GM12878 (cell line): ENCODE data around the gene PRC1. TPM values are rescaled to one million over a fixed set of nuclear protein-coding genes. Genes with fewer than 3 reads are reported as not detected.

ENCODE experiments used
- EZH2 ChIP-seq: IDR thresholded peaks from 2 replicates; pipeline ENCODE4 v1.6.1; 2012; ENCODE audit warnings: low read depth, mild to moderate bottlenecking, control low read depth, inconsistent platforms, low read length, borderline replicate concordance; ENCODE audit not compliant: control insufficient read depth
- HDGF ChIP-seq: fragments of 450-650 bp; IDR thresholded peaks from 2 replicates; pipeline ENCODE4 v1.6.1; 2016; ENCODE audit warnings: antibody characterized with exemption
- KDM1A ChIP-seq: fragments of 200-600 bp; sonication (generic); IDR thresholded peaks from 2 replicates; pipeline ENCODE4 v1.6.1; 2016; ENCODE audit warnings: borderline replicate concordance
- POLR2AphosphoS2 ChIP-seq: IDR thresholded peaks from 2 replicates; pipeline ENCODE4 v1.6.1; 2011; ENCODE audit warnings: low read depth, mild to moderate bottlenecking, low read length, improper control_type of control experiment, moderate library complexity
- POLR2AphosphoS5 ChIP-seq: IDR thresholded peaks from 2 replicates; pipeline ENCODE4 v1.6.1; 2011; ENCODE audit warnings: mild to moderate bottlenecking, low read length, inconsistent platforms
- SPI1 ChIP-seq: IDR thresholded peaks from 2 replicates; pipeline ENCODE4 v1.6.1; 2011; ENCODE audit warnings: low read depth, mild to moderate bottlenecking, low read length, moderate library complexity, borderline replicate concordance; ENCODE audit not compliant: insufficient read depth
- TCF12 ChIP-seq: IDR thresholded peaks from 2 replicates; pipeline ENCODE4 v1.6.1; 2011; ENCODE audit warnings: low read depth, mild to moderate bottlenecking, low read length
- YBX1 ChIP-seq: fragments of 450-650 bp; IDR thresholded peaks from 2 replicates; pipeline ENCODE4 v1.6.1; 2016; ENCODE audit warnings: antibody characterized with exemption
- ZNF207 ChIP-seq: fragments of 450-650 bp; IDR thresholded peaks from 2 replicates; pipeline ENCODE4 v1.6.1; 2014; ENCODE audit warnings: antibody characterized with exemption, mild to moderate bottlenecking, borderline replicate concordance
- ZNF622 ChIP-seq: fragments of 450-650 bp; IDR thresholded peaks from 2 replicates; pipeline ENCODE4 v1.6.1; 2017; ENCODE audit warnings: mild to moderate bottlenecking, inconsistent platforms
- ZSCAN29 ChIP-seq: fragments of 450-650 bp; IDR thresholded peaks from 2 replicates; pipeline ENCODE4 v1.6.1; 2017; ENCODE audit warnings: mild to moderate bottlenecking, moderate library complexity
- polyA plus RNA-seq, 11 experiments: library from polyadenylated mRNA; depleted of rRNA in 4 of 11; unstranded in 6 of 11; stranded (reverse) in 5 of 11; fragments of >200 nt; fragmentation: Nextera tagmentation in 4 of 11; fragmentation: Illumina TruSeq in 1 of 11; extraction: Ambion mirVana in 4 of 11; extraction: Trizol in 1 of 11; gene quantifications; 1 replicate in 1 of 11; 2 replicates in 10 of 11; pipeline versions ENCODE4 v1.2.1 to v1.2.3, GENCODE V29; 2011 to 2016; ENCODE audit warnings: inconsistent platforms in 2 of 11, missing spikeins in 2 of 11, low read depth in 1 of 11
- total RNA-seq, 4 experiments: library from RNA; depleted of rRNA in 3 of 4; stranded (reverse); fragments of >200 nt in 3 of 4; fragmentation: Illumina TruSeq in 1 of 4; extraction: Trizol in 1 of 4; gene quantifications; 2 replicates each; pipeline versions ENCODE4 v1.2.1 to v1.2.3, GENCODE V29; 2013 to 2021
- TF ChIP-seq, protein P1 (sequence below): fragments of 450-650 bp; formaldehyde crosslinking; IDR thresholded peaks from 2 replicates; pipeline ENCODE4 v1.4.0; 2022; ENCODE audit warnings: mild to moderate bottlenecking, moderate library complexity
- TF ChIP-seq, protein P2 (sequence below): fragments of 450-650 bp; IDR thresholded peaks from 2 replicates; pipeline ENCODE4 v1.6.1; 2017; ENCODE audit warnings: mild to moderate bottlenecking, low read depth, inconsistent platforms; ENCODE audit not compliant: poor library complexity, severe bottlenecking
- TF ChIP-seq, protein P3 (sequence below): fragments of 450-650 bp; IDR thresholded peaks from 2 replicates; pipeline ENCODE4 v1.6.1; 2017; ENCODE audit warnings: mild to moderate bottlenecking
- TF ChIP-seq, protein P4 (sequence below): fragments of 450-650 bp; IDR thresholded peaks from 2 replicates; pipeline ENCODE4 v1.6.1; 2016; ENCODE audit warnings: mild to moderate bottlenecking
- TF ChIP-seq, protein P5 (sequence below): fragments of 450-650 bp; IDR thresholded peaks from 2 replicates; pipeline ENCODE4 v1.6.1; 2016; ENCODE audit warnings: mild to moderate bottlenecking, moderate library complexity, borderline replicate concordance

The PRC1 gene
- total and polyA plus RNA-seq, 10 of the 15 experiments (the other 5 are each of a cell fraction or from before 2014, with no cell fraction given): 100 to 241 (median 131) TPM

DNA sequence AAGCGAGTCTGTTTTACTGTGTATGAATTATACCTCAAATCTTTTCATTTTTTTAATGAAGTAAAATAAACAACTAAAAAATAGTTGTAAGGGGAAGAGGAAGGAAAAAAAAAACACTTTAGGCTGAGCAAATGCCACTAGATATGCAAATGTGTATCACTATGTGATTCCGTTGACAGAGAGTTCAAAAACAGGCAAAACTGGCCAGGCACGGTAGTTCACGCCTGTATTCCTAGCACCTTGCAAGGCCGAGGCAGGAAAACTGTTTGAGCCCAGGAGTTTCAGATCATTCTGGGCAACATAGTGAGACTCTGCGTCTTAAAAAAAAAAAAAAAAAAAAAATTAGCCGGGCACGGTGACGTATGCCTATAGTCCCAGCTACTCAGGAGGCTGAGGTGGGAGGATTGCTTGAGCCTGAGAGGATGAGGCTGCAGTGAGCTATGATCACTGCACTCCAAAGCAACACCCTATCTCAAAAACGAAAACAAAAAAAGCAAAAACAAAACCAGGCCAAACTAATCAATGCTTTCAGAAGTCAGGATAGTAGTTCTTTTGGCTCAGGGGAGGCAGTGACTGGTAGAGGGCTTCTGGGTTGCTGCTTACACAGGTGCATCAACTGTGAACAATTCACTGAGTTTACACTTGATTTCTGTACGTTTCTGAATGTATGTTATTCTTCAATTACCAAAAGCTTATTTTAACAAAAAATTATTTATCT is 7.4 kb downstream of the PRC1 start (continued):
- TF ChIP-seq, protein P1, sequence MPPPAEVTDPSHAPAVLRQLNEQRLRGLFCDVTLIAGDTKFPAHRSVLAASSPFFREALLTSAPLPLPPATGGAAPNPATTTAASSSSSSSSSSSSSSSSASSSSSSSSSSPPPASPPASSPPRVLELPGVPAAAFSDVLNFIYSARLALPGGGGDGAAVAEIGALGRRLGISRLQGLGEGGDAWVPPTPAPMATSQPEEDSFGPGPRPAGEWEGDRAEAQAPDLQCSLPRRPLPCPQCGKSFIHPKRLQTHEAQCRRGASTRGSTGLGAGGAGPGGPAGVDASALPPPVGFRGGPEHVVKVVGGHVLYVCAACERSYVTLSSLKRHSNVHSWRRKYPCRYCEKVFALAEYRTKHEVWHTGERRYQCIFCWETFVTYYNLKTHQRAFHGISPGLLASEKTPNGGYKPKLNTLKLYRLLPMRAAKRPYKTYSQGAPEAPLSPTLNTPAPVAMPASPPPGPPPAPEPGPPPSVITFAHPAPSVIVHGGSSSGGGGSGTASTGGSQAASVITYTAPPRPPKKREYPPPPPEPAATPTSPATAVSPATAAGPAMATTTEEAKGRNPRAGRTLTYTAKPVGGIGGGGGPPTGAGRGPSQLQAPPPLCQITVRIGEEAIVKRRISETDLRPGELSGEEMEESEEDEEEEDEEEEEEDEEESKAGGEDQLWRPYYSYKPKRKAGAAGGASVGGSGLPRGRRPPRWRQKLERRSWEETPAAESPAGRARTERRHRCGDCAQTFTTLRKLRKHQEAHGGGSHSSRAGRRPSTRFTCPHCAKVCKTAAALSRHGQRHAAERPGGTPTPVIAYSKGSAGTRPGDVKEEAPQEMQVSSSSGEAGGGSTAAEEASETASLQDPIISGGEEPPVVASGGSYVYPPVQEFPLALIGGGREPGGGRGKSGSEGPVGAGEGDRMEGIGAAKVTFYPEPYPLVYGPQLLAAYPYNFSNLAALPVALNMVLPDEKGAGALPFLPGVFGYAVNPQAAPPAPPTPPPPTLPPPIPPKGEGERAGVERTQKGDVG (CRISPR knock-in tag): no peak
- TF ChIP-seq EZH2 (no peak), ZNF207 (no peak), SPI1 (no peak), YBX1 (no peak), TCF12 (no peak), ZSCAN29 (no peak), KDM1A (no peak), HDGF (no peak), ZNF622 (no peak), POLR2AphosphoS5 (no peak), POLR2AphosphoS2 (no peak)
- TF ChIP-seq, protein P2, sequence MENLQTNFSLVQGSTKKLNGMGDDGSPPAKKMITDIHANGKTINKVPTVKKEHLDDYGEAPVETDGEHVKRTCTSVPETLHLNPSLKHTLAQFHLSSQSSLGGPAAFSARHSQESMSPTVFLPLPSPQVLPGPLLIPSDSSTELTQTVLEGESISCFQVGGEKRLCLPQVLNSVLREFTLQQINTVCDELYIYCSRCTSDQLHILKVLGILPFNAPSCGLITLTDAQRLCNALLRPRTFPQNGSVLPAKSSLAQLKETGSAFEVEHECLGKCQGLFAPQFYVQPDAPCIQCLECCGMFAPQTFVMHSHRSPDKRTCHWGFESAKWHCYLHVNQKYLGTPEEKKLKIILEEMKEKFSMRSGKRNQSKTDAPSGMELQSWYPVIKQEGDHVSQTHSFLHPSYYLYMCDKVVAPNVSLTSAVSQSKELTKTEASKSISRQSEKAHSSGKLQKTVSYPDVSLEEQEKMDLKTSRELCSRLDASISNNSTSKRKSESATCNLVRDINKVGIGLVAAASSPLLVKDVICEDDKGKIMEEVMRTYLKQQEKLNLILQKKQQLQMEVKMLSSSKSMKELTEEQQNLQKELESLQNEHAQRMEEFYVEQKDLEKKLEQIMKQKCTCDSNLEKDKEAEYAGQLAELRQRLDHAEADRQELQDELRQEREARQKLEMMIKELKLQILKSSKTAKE: no peak
- TF ChIP-seq, protein P3, sequence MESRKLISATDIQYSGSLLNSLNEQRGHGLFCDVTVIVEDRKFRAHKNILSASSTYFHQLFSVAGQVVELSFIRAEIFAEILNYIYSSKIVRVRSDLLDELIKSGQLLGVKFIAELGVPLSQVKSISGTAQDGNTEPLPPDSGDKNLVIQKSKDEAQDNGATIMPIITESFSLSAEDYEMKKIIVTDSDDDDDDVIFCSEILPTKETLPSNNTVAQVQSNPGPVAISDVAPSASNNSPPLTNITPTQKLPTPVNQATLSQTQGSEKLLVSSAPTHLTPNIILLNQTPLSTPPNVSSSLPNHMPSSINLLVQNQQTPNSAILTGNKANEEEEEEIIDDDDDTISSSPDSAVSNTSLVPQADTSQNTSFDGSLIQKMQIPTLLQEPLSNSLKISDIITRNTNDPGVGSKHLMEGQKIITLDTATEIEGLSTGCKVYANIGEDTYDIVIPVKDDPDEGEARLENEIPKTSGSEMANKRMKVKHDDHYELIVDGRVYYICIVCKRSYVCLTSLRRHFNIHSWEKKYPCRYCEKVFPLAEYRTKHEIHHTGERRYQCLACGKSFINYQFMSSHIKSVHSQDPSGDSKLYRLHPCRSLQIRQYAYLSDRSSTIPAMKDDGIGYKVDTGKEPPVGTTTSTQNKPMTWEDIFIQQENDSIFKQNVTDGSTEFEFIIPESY: no peak
- TF ChIP-seq, protein P4, sequence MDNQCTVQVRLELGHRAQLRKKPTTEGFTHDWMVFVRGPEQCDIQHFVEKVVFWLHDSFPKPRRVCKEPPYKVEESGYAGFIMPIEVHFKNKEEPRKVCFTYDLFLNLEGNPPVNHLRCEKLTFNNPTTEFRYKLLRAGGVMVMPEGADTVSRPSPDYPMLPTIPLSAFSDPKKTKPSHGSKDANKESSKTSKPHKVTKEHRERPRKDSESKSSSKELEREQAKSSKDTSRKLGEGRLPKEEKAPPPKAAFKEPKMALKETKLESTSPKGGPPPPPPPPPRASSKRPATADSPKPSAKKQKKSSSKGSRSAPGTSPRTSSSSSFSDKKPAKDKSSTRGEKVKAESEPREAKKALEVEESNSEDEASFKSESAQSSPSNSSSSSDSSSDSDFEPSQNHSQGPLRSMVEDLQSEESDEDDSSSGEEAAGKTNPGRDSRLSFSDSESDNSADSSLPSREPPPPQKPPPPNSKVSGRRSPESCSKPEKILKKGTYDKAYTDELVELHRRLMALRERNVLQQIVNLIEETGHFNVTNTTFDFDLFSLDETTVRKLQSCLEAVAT: peak; percentile 99
- TF ChIP-seq, protein P5, sequence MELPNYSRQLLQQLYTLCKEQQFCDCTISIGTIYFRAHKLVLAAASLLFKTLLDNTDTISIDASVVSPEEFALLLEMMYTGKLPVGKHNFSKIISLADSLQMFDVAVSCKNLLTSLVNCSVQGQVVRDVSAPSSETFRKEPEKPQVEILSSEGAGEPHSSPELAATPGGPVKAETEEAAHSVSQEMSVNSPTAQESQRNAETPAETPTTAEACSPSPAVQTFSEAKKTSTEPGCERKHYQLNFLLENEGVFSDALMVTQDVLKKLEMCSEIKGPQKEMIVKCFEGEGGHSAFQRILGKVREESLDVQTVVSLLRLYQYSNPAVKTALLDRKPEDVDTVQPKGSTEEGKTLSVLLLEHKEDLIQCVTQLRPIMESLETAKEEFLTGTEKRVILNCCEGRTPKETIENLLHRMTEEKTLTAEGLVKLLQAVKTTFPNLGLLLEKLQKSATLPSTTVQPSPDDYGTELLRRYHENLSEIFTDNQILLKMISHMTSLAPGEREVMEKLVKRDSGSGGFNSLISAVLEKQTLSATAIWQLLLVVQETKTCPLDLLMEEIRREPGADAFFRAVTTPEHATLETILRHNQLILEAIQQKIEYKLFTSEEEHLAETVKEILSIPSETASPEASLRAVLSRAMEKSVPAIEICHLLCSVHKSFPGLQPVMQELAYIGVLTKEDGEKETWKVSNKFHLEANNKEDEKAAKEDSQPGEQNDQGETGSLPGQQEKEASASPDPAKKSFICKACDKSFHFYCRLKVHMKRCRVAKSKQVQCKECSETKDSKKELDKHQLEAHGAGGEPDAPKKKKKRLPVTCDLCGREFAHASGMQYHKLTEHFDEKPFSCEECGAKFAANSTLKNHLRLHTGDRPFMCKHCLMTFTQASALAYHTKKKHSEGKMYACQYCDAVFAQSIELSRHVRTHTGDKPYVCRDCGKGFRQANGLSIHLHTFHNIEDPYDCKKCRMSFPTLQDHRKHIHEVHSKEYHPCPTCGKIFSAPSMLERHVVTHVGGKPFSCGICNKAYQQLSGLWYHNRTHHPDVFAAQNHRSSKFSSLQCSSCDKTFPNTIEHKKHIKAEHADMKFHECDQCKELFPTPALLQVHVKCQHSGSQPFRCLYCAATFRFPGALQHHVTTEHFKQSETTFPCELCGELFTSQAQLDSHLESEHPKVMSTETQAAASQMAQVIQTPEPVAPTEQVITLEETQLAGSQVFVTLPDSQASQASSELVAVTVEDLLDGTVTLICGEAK: no peak
